Uterus (tissue), 2 donors: ENCODE data around the gene SASH1.

Experiments
- POLR2A ChIP-seq, 2 donors: fragments of 450-650 bp; IDR thresholded peaks; one replicate each; pipeline ENCODE4 v1.6.1; 2016; ENCODE audit warnings: antibody characterized with exemption in 2 of 2, mild to moderate bottlenecking in 1 of 2, moderate library complexity in 1 of 2
- TF ChIP-seq, protein P1 (sequence below), 4 experiments: fragments of 200-600 bp in 2 of 4; fragments of 450-650 bp in 2 of 4; sonication (generic) in 2 of 4; IDR thresholded peaks; one replicate each; pipeline ENCODE4 v1.5.1; 2016 to 2019; ENCODE audit warnings: antibody characterized with exemption in 4 of 4, mild to moderate bottlenecking in 2 of 4, moderate library complexity in 1 of 4

DNA sequence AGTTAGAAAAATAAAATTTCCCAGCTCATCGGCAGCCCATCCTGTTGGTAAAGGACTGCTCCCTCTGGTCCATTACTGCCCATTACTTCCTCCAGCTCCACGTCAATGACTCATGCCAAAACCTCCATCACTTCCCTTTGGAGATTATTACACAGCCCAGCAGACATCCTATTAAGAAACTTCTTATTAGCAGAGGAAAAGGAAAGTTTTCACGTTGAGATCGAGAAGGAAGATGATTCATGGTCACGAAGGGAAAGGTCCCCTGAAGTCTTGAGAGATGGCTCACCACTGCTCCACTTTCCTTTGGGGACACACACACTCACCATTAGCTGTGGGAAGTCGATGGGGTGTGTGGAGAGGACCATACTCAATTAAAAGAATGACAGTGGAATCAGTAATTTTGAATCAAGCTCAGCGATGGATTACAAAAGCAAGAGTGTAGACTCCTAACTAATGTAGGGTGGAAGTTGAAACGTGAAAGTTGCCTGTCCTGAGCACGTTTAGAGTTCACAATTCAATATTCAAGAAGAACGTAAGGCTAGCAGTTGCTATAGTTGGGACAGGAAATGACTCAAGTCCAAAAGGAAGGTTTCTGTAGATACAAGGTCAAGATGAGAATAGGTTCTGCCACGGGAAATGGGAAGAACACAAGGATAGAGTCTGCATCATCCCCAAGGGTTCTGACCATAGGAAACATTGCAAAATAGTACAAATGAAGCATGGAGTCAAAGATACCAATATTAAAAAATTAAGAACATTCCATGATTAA lies 21.6 kb downstream of the SASH1 start:
- TF ChIP-seq POLR2A (IDR thresholded peaks at IDR 0.05), result no peak
- TF ChIP-seq, protein P1, sequence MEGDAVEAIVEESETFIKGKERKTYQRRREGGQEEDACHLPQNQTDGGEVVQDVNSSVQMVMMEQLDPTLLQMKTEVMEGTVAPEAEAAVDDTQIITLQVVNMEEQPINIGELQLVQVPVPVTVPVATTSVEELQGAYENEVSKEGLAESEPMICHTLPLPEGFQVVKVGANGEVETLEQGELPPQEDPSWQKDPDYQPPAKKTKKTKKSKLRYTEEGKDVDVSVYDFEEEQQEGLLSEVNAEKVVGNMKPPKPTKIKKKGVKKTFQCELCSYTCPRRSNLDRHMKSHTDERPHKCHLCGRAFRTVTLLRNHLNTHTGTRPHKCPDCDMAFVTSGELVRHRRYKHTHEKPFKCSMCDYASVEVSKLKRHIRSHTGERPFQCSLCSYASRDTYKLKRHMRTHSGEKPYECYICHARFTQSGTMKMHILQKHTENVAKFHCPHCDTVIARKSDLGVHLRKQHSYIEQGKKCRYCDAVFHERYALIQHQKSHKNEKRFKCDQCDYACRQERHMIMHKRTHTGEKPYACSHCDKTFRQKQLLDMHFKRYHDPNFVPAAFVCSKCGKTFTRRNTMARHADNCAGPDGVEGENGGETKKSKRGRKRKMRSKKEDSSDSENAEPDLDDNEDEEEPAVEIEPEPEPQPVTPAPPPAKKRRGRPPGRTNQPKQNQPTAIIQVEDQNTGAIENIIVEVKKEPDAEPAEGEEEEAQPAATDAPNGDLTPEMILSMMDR (IDR thresholded peaks at IDR 0.05), result no peak
